Measurements from ENCODE around the gene POLE3.
A peak's percentile ranks its signal among the peaks of the same experiment; 100 is the strongest.
"Not testable (repeated sequence)": the region's sequence is repeated elsewhere in the genome, so short reads cannot be mapped to it uniquely, and the experiment has no call there.

The POLE3 gene

DNA sequence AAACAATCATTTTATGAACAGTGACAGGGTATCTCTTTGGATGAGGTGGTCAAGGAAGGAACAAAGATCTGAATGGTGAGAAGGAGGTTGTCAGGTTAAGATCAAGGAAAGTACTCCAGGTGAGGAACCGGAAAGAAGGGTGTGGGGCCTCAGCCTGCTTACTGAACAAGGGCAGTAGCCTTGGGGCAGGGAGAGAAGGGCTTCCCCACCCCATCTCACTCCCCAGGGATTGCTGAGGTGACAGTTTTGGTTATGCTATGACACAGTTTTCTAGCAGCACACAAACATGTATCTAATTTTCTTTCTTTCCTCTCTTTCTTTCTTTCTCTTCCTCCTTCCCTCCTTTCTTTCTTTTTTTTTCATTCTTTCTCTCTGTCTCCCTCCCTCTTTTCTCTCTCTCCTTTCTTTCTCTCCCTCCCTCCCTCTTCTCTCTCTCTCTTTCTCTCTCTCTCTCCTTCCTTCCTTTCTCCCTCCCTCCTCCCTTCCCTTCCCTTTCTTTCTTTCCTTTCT lies 29.6 kb downstream of the POLE3 start:
- H3K4me3 ChIP-seq (ENCODE audit: low read depth, low read length): no peak overlapping the region
- DNase-seq (ENCODE audit: low read depth): no peak

DNA sequence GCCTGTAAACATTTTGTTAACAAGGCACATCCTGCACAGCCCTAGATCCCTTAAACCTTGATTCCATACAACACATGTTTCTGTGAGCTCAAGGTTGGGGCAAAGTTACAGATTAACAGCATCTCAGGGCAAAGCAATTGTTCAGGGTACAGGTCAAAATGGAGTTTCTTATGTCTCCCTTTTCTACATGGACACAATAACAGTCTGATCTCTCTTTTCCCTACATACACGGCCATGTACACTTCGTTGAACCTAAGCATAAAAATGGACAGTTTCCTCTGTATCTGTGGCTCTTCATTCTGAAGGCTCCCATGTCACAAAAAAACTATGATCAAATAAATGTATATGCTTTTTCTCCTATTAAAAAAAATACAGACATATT lies 30.7 kb downstream of the POLE3 start:
- not testable (repeated sequence) for DNase-seq (ENCODE audit: low read depth)

DNA sequence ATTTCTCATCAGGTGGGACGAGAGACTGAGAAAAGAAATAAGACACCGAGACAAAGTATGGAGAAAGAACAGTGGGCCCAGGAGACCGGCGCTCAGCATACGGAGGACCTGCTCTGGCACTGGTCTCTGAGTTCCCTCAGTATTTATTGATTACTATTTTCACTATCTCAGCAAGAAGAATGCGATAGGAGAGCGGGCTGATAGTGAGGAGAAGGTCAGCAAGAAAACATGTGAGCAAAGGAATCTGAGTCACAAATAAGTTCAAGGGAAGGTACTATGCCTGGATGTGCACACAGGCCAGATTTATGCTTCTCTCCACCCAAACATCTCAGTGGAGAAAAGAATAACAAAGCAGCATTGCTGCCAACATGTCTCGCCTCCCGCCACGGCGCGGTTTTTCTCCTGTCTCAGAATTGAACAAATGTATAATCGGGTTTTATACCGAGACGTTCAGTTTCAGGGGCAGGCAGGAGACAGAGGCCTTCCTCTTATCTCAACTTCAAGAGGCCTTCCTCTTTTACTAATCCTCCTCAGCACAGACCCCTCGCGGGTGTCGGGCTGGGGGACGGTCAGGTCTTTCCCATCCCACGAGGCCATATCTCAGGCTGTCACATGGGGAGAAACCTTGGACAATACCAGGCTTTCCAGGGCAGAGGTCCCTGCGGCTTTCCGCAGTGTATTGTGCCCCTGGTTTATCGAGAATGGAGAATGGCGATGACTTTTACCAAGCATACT lies 31.2 kb downstream of the POLE3 start:
- not testable (repeated sequence) for DNase-seq (ENCODE audit: low read depth); H3K4me3 ChIP-seq (ENCODE audit: low read depth, low read length)

More for the DNA sequence above, 30.7 kb downstream of the POLE3 start:
- H3K4me3 ChIP-seq (ENCODE audit: low read depth, low read length): not testable (repeated sequence)

DNA sequence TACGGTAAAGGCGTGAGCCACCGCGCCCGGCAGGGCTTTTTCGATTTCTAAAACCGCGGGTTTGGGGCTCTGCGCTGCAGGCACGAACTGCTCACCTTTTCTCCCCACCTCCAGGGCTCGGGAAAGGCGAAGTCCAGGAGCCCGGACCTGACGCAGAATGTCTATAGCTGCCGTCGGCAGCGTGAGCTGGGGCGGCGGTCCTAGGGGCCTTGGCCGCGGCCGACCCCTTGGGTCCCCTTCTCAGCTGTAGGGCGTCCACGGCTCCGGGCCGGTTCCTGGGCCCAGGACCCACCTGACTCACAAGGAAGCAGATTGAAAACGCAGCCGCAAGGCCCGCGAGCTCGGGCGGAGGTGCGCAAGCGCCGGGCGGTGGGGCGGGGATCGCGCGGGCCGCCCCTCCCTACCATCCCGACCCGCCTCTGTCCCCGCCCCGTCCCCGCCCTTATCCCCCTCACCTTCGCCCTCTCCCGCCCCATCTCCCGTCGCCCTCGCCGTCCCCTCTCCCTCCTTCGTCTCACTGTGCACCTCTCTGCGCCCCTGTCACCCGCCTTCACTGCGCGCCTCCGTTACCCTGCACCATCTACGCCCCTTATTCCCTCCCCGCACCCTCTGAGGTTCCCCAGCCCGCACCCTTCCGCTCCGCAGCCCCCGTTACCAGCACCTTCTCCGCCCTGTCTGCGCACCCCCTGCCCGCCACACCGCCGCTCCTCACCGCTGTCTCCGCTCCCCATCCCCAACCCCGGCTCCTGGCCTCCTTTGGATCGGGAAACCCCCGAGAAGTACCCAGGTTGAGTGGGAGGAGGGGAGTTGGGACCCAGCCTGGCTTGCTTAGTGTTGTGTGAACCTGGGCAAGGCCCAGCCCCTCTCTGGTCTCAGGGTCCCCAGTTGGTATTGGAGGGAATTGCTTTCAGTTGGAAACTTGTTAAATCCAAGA lies 33.6 kb downstream of the POLE3 start, which contains the start of gene HDHD3:
Gene HDHD3 (minus strand): TSS at position 353 of the 934 bp plus-strand sequence. CDS start 2,632 bp downstream, outside the sequence.
- DNase-seq (ENCODE audit: low read depth): no peak
- peak within 1 kb of the TSS; percentile 85 for H3K4me3 ChIP-seq (ENCODE audit: low read depth, low read length)

DNA sequence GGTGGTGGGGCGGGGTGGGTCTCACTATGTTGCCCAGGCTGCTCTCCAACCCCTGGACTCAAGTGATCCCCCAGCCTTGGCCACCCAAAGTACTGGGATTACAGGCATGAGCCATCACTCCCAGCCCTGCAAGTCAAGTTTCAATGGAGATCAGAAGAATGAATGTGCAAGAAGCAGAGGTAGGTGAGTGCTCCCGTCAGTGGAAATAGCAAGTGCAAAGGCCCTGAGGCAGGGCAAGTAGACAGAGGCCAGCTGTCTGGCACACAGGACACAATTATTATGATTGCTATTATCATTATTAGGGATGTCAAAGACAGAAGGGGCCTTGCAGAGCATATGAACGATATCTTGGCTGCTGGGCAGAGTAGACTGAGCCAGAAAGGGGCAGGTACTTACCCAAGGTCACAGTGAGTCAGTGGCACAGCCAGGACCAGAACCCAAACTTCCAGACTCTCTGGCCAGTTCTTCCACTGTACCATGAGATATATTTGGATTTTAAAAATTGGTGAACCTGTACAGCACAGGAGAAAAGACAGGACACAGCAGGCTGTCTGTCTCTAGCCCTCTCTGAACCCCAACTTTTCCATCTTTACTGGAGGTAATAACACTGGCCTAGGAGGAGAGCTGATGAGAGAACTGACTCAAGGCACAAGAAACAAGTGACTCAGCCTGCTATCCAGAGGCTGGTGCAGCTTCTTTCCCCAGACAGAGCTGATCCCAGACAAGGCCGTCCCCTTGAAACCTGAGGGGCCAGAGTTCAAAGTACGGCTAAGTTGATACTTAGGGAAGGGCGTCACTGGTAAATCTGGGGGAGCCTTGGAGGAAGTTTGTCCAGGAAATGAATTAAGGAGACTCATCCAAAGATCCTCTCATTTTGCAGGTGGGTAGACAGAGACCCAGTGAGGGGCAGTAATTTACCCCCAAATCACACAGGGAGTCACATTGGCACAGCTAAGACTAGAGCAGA lies 35.1 kb downstream of the POLE3 start:
- H3K4me3 ChIP-seq (ENCODE audit: low read depth, low read length): peak overlapping the region; percentile 85
- DNase-seq (ENCODE audit: low read depth): no peak

DNA sequence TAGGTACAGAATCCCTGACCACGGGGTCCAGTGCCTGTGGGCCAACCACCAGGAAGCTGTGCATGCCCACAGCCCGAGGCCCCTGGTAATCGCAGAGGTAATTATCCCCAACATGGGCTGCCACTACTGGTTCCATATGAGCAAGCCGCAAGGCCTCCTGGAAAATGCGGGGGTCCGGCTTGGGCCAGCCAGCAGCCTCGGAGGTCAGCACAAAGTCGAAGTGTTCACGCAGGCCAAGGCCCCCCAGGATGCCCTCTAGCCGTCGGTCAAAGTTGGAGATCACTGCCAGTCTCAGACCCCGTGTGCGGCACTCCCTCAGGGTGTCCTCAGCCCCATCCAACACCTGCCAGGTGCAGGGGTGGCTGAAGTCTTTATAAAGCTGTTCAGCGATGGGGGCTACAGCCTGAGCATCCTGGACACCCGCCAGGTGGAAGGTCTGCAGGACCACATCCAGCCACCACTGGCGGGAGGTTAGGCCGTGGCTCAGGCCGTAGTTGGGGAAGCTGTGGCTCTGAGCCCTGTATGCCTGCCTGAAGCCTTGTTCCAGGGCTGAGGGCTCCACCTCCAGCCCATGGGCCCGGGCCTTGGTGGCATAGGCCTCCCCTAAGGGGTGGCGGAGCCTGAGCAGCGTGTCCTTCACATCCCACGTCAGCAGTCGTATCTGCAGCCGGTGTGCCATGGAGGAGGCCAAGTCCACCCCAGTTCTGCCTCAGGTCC lies 36.6 kb downstream of the POLE3 start:
- H3K4me3 ChIP-seq (ENCODE audit: low read depth, low read length): no peak overlapping the region
- DNase-seq (ENCODE audit: low read depth): no peak

DNA sequence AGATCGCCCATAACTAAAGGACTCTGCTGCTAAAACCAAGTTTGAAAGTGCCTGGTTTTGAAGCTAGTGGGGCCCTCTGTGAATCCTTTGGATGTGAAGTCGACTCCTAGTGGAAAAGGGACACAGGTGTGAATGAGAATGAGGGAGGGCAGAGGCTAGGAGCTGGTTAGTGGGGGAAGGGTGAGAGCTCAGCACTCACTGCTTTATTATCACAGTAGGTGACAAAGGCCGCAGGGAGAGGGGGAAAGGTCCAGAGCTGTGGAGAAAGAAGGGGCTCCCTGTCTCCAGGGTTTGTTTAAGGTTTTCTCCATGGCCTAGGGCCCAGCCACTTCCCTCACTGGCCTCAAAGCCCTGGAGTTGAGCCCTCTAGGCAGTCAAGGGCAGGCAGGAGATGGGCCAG lies 37.2 kb downstream of the POLE3 start:
- H3K4me3 ChIP-seq (ENCODE audit: low read depth, low read length): no peak overlapping the region
- no peak for DNase-seq (ENCODE audit: low read depth)

DNA sequence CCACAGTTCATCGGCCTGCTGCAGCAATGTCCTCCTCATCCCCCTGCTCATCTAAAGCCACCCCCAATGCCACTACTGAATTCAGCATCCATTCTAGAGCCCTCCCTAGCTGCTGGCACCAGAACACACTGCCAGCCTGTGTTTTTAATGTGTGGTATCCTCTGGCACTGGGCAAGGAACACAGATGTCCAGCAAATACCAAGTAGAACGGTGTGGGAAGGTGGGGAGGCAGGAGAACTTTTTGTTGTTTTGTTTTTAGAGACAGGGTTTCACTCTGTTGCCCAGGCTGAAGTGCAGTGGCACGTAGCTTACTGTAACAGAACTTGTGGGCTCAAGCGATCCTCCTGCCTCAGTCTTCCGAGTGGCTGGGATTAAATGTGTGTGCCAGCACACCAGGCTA lies 38.4 kb downstream of the POLE3 start:
- H3K4me3 ChIP-seq (ENCODE audit: low read depth, low read length): no peak overlapping the region
- no peak for DNase-seq (ENCODE audit: low read depth)

DNA sequence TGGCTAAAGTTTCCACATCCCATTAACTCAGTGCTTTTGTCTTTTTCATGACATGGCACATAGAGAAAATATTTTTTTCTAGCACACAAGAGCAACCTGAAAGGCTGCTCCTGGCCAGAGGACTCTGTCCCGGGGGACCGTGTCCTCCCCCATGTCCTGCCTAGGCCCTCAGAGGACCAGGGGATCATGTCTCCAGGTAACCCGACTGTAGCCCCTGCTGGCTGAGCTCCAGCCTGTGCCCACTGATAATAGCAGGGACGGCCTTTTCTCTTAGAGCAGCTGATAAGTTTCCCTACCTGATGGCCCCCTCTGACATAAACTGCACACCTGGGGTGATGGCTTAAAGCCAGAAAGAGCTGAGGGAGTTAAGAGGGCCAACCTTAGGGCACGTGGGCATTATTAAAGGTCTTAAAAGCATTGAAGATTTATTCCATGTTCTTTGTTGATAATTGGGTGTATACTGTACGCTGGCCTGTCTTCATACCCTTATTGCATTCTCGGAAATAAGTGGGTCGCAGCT lies 39.6 kb downstream of the POLE3 start:
- no peak overlapping the region for H3K4me3 ChIP-seq (ENCODE audit: low read depth, low read length)
- no peak for DNase-seq (ENCODE audit: low read depth)

DNA sequence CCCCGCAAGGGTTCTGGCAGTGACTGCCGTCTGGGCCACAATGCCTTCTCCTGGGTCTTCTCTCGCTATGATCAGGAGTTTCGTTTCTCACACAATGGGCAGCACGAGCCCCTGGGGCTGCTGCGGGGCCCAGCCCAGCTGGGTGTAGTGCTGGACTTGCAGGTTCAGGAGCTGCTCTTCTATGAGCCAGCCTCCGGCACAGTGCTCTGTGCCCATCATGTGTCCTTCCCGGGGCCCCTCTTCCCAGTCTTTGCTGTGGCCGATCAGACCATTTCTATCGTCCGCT lies 40.7 kb downstream of the POLE3 start:
- H3K4me3 ChIP-seq (ENCODE audit: low read depth, low read length): no peak overlapping the region
- no peak for DNase-seq (ENCODE audit: low read depth)

DNA sequence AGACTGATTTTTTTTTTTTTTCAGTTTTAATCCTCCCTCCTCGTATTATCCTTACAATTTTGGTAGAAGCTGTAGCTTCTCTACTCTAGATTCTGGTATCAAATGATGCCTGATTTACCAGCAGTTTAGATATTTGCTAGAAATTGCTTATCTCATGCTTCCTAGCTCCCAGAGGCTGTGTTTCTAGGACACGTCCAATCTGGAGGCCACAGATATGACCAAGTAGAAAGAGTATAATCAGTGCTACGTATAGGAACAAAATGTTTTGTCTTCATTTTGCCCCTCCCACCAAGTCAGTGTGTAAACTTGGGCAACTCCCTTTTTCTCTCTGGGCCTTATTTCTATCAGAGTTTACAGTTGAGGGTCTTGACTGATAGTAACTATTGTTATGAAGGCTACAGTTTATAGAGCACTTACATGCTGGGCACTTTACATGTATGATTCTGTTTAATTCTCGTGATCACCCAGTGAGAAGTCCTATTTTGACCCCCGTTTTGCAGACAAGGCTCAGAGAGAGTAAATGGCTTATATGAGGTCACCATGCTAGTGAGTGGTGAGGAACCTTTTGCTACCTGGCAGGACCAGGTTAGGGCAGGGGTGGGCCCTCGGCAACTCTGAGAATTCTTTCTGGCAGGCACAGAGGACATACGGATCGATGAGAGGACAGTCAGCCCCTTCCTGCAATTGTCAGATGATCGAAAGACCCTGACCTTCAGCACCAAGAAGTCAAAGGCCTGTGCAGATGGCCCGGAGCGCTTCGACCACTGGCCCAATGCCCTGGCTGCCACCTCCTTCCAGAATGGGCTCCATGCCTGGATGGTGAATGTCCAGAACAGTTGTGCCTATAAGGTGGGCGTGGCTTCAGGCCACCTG lies 41.3 kb downstream of the POLE3 start:
- no peak for DNase-seq (ENCODE audit: low read depth)
- H3K4me3 ChIP-seq (ENCODE audit: low read depth, low read length): no peak overlapping the region

DNA sequence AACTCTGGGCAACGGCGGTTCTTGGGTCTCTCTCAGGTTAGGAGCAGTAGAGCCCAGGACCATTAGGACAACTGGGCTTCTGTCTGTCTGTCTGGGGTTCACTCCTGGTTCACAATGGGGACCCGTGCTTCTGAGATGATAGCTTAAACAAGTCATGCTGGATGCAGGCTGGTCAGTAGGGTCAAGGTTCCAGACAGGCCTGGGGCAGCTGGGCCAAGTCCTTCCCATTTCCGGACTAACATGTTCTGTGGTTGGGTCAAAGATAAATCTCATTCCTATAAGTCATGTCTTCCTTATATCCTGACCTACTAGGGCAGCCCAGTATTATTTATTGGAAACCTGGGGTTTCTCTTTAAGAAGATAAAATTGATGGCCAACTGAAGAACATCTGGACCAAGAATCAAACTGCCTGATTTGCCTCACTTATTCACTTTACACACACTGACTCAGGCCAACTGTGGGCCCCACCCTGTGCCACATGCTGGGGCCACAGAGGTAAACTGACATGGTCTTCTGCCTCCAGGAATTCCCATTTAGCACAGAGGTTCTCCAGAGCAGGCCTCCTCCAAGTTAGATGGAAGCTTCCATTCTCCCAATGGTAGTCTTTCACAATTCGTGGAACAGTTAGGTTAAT lies 42.0 kb downstream of the POLE3 start:
- no peak overlapping the region for H3K4me3 ChIP-seq (ENCODE audit: low read depth, low read length)
- DNase-seq (ENCODE audit: low read depth): no peak

DNA sequence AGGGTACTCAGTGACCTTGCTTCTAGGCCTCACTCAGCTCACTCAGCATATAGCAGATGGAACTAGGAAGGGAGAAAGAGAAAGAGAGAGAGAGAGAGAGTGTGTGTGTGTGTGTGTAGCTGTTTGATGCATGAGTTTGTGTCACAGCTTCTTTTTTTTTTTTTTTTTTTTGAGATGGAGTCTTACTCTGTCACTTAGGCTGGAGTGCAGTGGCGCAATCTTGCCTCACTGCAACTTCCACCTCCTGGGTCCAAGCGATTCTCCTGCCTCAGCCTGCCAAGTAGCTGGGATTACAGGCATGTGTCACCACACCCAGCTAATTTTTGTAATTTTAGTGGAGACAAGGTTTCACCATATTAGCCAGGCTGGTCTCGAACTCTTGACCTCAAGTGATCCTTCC lies 44.8 kb downstream of the POLE3 start:
- DNase-seq (ENCODE audit: low read depth); H3K4me3 ChIP-seq (ENCODE audit: low read depth, low read length): not testable (repeated sequence)

DNA sequence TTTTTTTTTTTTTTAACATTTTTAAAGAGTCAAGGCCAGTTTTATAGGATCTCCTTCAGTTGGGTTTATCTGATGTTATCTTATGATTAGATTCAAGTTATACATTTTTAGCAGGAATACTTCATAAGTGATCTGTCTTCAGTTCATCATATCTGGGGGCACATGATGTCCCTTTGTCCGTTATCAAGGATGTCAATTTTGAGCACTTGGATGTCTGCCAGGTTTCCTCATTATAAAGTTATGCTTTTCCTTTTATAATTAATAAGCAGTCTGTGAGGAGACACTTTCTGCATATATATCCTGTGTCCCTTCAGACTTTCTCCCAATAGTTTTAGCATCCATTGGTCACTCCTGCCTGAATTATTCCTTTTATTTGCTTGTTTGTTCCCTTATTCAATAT lies 45.5 kb downstream of the POLE3 start:
- no peak overlapping the region for H3K4me3 ChIP-seq (ENCODE audit: low read depth, low read length)
- DNase-seq (ENCODE audit: low read depth): no peak

DNA sequence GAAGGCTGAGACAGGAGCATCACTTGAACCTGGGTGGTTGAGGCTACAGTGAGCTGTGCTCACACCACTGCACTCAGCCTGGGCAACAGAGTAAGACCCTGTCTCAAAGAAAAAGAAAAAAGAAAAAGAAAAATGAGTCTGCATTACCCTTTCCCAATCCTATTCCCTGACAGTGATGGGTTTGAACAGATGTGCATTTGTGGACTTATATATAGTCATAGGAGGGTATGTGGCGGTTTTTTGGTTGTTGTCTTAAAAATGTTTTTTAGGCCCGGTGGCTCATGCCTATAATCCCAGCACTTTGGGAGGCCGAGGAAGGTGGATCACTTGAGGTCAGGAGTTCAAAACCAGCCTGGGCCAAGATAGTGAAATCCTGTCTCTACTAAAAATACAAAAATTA lies 47.1 kb downstream of the POLE3 start:
- DNase-seq (ENCODE audit: low read depth): no peak
- no peak overlapping the region for H3K4me3 ChIP-seq (ENCODE audit: low read depth, low read length)

DNA sequence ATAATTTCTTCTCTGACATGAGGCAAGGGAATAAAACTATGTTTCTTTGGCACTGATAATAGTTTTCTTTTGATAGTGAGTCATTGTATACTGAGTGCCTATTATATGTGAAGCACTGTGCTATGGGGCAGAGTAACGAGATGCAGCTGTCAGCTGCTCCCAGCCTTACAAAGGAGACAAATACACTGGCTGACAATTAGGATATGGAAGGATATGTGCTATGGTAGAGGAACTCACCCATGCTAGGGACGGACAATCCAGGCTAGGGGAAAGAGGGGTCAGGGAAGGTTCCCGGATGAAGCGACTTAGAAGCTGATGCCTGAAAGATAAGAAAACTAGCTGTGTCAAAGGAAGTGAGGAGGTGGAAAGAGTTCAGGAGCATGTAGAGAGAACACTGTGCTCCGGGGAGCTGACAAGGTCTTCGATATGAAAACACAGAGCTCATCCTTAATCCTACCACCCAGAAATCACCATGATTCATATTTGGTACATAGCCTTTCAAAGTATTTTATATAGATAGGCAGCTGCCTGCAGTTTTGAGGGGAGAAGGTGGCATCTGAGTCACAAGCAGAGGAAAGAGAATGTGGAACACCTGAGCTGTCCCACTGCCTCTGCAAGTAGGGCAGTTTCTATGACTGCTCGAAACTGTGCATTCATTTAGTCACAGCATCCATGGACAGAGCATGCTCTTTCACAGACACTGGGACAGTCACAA lies 49.0 kb downstream of the POLE3 start:
- DNase-seq (ENCODE audit: low read depth): no peak
- no peak overlapping the region for H3K4me3 ChIP-seq (ENCODE audit: low read depth, low read length)

Data from skeletal muscle cell (primary cell).